ENCODE results near the gene MSI2.

Gene MSI2

GRCh38 chr17:57532966-57533365, 276.6 kb downstream of the MSI2 start:
- no peak for DNase-seq

- DNase-seq: no peak
Observed at GRCh38 chr17:57533684-57534305, 277.5 kb downstream of the MSI2 start.

- DNase-seq: no peak
Observed at GRCh38 chr17:57534863-57535248, 278.5 kb downstream of the MSI2 start.

- no peak for DNase-seq
Observed at GRCh38 chr17:57535249-57535966, 279.1 kb downstream of the MSI2 start.

- DNase-seq: no peak
Observed at GRCh38 chr17:57536289-57536688, 280.0 kb downstream of the MSI2 start.

GRCh38 chr17:57536789-57537523, 280.6 kb downstream of the MSI2 start:
- DNase-seq: no peak

GRCh38 chr17:57537524-57538410, 281.4 kb downstream of the MSI2 start:
- DNase-seq: no peak

GRCh38 chr17:57538736-57539456, 282.6 kb downstream of the MSI2 start:
- DNase-seq: no peak

- no peak for DNase-seq
Observed at GRCh38 chr17:57539529-57540301, 283.4 kb downstream of the MSI2 start.

- DNase-seq: no peak
Observed at GRCh38 chr17:57540596-57540995, 284.3 kb downstream of the MSI2 start.

- no peak for DNase-seq
Observed at GRCh38 chr17:57541049-57541448, 284.7 kb downstream of the MSI2 start.

GRCh38 chr17:57541472-57542394, 285.4 kb downstream of the MSI2 start:
- DNase-seq: no peak

GRCh38 chr17:57542510-57542909, 286.2 kb downstream of the MSI2 start:
- no peak for DNase-seq

GRCh38 chr17:57543230-57543629, 286.9 kb downstream of the MSI2 start:
- no peak for DNase-seq

GRCh38 chr17:57544401-57544800, 288.1 kb downstream of the MSI2 start:
- DNase-seq: no peak

- DNase-seq: no peak
Observed at GRCh38 chr17:57544834-57545463, 288.6 kb downstream of the MSI2 start.

- DNase-seq: no peak
Observed at GRCh38 chr17:57545731-57546342, 289.5 kb downstream of the MSI2 start.

- no peak for DNase-seq
Observed at GRCh38 chr17:57548421-57549410, 292.4 kb downstream of the MSI2 start.
